Natural killer cell treated with Interleukin-12 subunit alpha and Interleukin-12 subunit beta and Interleukin-15 and Interleukin-18, amount 100 ng/mL, for 72 hours (primary cell): ENCODE data around the gene SPART. TPM values are rescaled to one million over a fixed set of nuclear protein-coding genes. Genes with fewer than 3 reads are reported as not detected.

Source experiments
- ATAC-seq, 2 donors: fragments of 150-1000 bp; cut with Tn5 transposase in 1 of 2; sonication (Bioruptor Pico), chemical (Tn5 transposase) in 1 of 2; 2 replicates each; pipeline ENCODE4 v1.10.0; 2021
- DNase-seq: peaks from one replicate; pipeline ENCODE4 v3.0.0; 2022; ENCODE audit warnings: low spot score
- H3K27ac Mint-ChIP-seq, 2 donors: 1 replicate in 1 of 2; 2 replicates in 1 of 2; pipeline ENCODE4 v1.8.0; 2022; ENCODE audit warnings: mixed read lengths in 2 of 2, mild to moderate bottlenecking in 1 of 2, moderate library complexity in 1 of 2
- H3K27me3 Mint-ChIP-seq, 2 donors: 1 replicate in 1 of 2; 2 replicates in 1 of 2; pipeline ENCODE4 v1.8.0; 2022; ENCODE audit warnings: mixed read lengths in 2 of 2
- H3K36me3 Mint-ChIP-seq: one replicate; pipeline ENCODE4 v1.8.0; 2022; ENCODE audit warnings: mixed read lengths
- H3K4me1 Mint-ChIP-seq, 2 donors: 1 replicate in 1 of 2; 2 replicates in 1 of 2; pipeline ENCODE4 v1.8.0; 2022; ENCODE audit warnings: low read depth in 2 of 2, mixed read lengths in 2 of 2, mild to moderate bottlenecking in 1 of 2
- H3K4me3 Mint-ChIP-seq: one replicate; pipeline ENCODE4 v1.8.0; 2022; ENCODE audit warnings: mixed read lengths
- H3K9me3 Mint-ChIP-seq: 2 replicates; pipeline ENCODE4 v1.8.0; 2022; ENCODE audit warnings: mixed read lengths
- total RNA-seq, 2 donors: library from RNA; stranded (reverse); gene quantifications; one replicate each; pipeline ENCODE4 v1.2.3, GENCODE V29; 2022

SPART gene
- 10 to 100 TPM; 24.2 to 38.9 TPM for total RNA-seq

- DNase-seq (peak; percentile 90), ATAC-seq (peak; percentile 93 to 96)
- Mint-ChIP-seq H3K4me1 (peaks cover 22 to 33% of the 10 kb centered on the region in 2 donors), H3K27me3 (peaks cover 0 to 2% of the 10 kb centered on the region in 2 donors), H3K36me3 (no peaks in the 10 kb centered on the region), H3K27ac (peak within 1 kb of the TSS; percentile 74 to 95), H3K9me3 (no peaks in the 10 kb centered on the region), H3K4me3 (peak within 1 kb of the TSS; percentile 82)
Observed at GRCh38 chr13:36346222-36347083, at the start of gene SPART. SPART (minus strand) TSS chr13:36346394; CDS start chr13:36335830, 10,564 bp downstream.

- Mint-ChIP-seq H3K36me3 (no peaks in the 10 kb centered on the region), H3K4me3 (no peak overlapping the region), H3K9me3 (no peaks in the 10 kb centered on the region), H3K27me3 (peaks cover 4 to 8% of the 10 kb centered on the region in 2 donors), H3K27ac (no peak overlapping the region), H3K4me1 (no peaks in the 10 kb centered on the region)
- no peak for DNase-seq
- ATAC-seq, result no peak
Observed at GRCh38 chr13:36395280-36395679, 49.1 kb upstream of the SPART start.

GRCh38 chr13:36385489-36385888 is 39.3 kb upstream of the SPART start:
- no peak for ATAC-seq
- Mint-ChIP-seq H3K36me3 (no peaks in the 10 kb centered on the region), H3K4me3 (no peak overlapping the region), H3K27ac (no peak overlapping the region), H3K27me3 (peaks cover 7 to 8% of the 10 kb centered on the region in 2 donors), H3K4me1 (no peaks in the 10 kb centered on the region), H3K9me3 (no peaks in the 10 kb centered on the region)
- DNase-seq, result no peak

- H3K27ac Mint-ChIP-seq, result no peak overlapping the region
- no peak for ATAC-seq
Observed at GRCh38 chr13:36382030-36382429, 35.8 kb upstream of the SPART start.

GRCh38 chr13:36377826-36378468 is 31.8 kb upstream of the SPART start:
- Mint-ChIP-seq H3K27me3 (no peaks in the 10 kb centered on the region), H3K4me3 (no peak overlapping the region), H3K9me3 (no peaks in the 10 kb centered on the region), H3K27ac (no peak overlapping the region), H3K4me1 (no peaks in the 10 kb centered on the region), H3K36me3 (no peaks in the 10 kb centered on the region)
- no peak for ATAC-seq
- DNase-seq, result no peak

More at GRCh38 chr13:36382030-36382429, 35.8 kb upstream of the SPART start:
- Mint-ChIP-seq H3K4me3 (no peak overlapping the region), H3K36me3 (no peaks in the 10 kb centered on the region), H3K4me1 (no peaks in the 10 kb centered on the region), H3K27me3 (peaks cover 0 to 4% of the 10 kb centered on the region in 2 donors), H3K9me3 (no peaks in the 10 kb centered on the region)
- no peak for DNase-seq

- Mint-ChIP-seq H3K4me3 (no peak overlapping the region), H3K27me3 (no peaks in the 10 kb centered on the region), H3K9me3 (no peaks in the 10 kb centered on the region), H3K36me3 (no peaks in the 10 kb centered on the region), H3K4me1 (no peaks in the 10 kb centered on the region), H3K27ac (no peak overlapping the region)
- ATAC-seq (no peak), DNase-seq (no peak)
Observed at GRCh38 chr13:36374063-36374462, 27.9 kb upstream of the SPART start.

- ATAC-seq (no peak), DNase-seq (no peak)
- H3K4me1 Mint-ChIP-seq, result no peaks in the 10 kb centered on the region
- H3K27ac Mint-ChIP-seq, result no peak overlapping the region
- H3K36me3 Mint-ChIP-seq, result no peaks in the 10 kb centered on the region
- no peaks in the 10 kb centered on the region for H3K9me3 Mint-ChIP-seq
- H3K27me3 Mint-ChIP-seq, result no peaks in the 10 kb centered on the region
- no peak overlapping the region for H3K4me3 Mint-ChIP-seq
Observed at GRCh38 chr13:36371185-36371584, 25.0 kb upstream of the SPART start.

- DNase-seq (no peak), ATAC-seq (no peak)
- Mint-ChIP-seq H3K36me3 (no peaks in the 10 kb centered on the region), H3K9me3 (no peaks in the 10 kb centered on the region), H3K4me3 (no peak overlapping the region), H3K27ac (no peak overlapping the region), H3K27me3 (peaks cover 0 to 2% of the 10 kb centered on the region in 2 donors), H3K4me1 (no peaks in the 10 kb centered on the region)
Observed at GRCh38 chr13:36370108-36370429, 23.9 kb upstream of the SPART start.

- Mint-ChIP-seq H3K36me3 (no peaks in the 10 kb centered on the region), H3K4me3 (no peak overlapping the region), H3K27me3 (peaks cover 0 to 2% of the 10 kb centered on the region in 2 donors), H3K4me1 (no peaks in the 10 kb centered on the region), H3K9me3 (no peaks in the 10 kb centered on the region), H3K27ac (no peak overlapping the region)
- ATAC-seq (no peak), DNase-seq (no peak)
Observed at GRCh38 chr13:36369268-36370107, 23.3 kb upstream of the SPART start.

- Mint-ChIP-seq H3K9me3 (no peaks in the 10 kb centered on the region), H3K27ac (no peak overlapping the region), H3K36me3 (no peaks in the 10 kb centered on the region), H3K4me1 (no peaks in the 10 kb centered on the region), H3K4me3 (no peak overlapping the region), H3K27me3 (peaks cover 0 to 2% of the 10 kb centered on the region in 2 donors)
- no peak for ATAC-seq
- DNase-seq, result no peak
Observed at GRCh38 chr13:36366031-36366430, 19.8 kb upstream of the SPART start.

- Mint-ChIP-seq H3K27me3 (peaks cover 0 to 5% of the 10 kb centered on the region in 2 donors), H3K36me3 (no peaks in the 10 kb centered on the region), H3K4me3 (no peak overlapping the region), H3K9me3 (no peaks in the 10 kb centered on the region), H3K27ac (no peak overlapping the region), H3K4me1 (no peaks in the 10 kb centered on the region)
- ATAC-seq (no peak), DNase-seq (no peak)
Observed at GRCh38 chr13:36363366-36363863, 17.2 kb upstream of the SPART start.

- H3K4me3 Mint-ChIP-seq, result no peak overlapping the region
- no peaks in the 10 kb centered on the region for H3K4me1 Mint-ChIP-seq
- ATAC-seq (no peak), DNase-seq (no peak)
- no peak overlapping the region for H3K27ac Mint-ChIP-seq
- H3K36me3 Mint-ChIP-seq, result no peaks in the 10 kb centered on the region
- H3K27me3 Mint-ChIP-seq, result peaks cover 0 to 5% of the 10 kb centered on the region in 2 donors
- H3K9me3 Mint-ChIP-seq, result no peaks in the 10 kb centered on the region
Observed at GRCh38 chr13:36362914-36363313, 16.7 kb upstream of the SPART start.

- Mint-ChIP-seq H3K27ac (no peak overlapping the region), H3K4me1 (no peaks in the 10 kb centered on the region), H3K9me3 (no peaks in the 10 kb centered on the region), H3K4me3 (no peak overlapping the region), H3K27me3 (peaks cover 0 to 5% of the 10 kb centered on the region in 2 donors), H3K36me3 (no peaks in the 10 kb centered on the region)
- ATAC-seq, result no peak
- no peak for DNase-seq
Observed at GRCh38 chr13:36362251-36362650, 16.1 kb upstream of the SPART start.
